ENCODE results near the gene BAHCC1.
"Not testable (repeated sequence)": the region's sequence is repeated elsewhere in the genome, so short reads cannot be mapped to it uniquely, and the experiment has no call there.

BAHCC1 gene

DNA sequence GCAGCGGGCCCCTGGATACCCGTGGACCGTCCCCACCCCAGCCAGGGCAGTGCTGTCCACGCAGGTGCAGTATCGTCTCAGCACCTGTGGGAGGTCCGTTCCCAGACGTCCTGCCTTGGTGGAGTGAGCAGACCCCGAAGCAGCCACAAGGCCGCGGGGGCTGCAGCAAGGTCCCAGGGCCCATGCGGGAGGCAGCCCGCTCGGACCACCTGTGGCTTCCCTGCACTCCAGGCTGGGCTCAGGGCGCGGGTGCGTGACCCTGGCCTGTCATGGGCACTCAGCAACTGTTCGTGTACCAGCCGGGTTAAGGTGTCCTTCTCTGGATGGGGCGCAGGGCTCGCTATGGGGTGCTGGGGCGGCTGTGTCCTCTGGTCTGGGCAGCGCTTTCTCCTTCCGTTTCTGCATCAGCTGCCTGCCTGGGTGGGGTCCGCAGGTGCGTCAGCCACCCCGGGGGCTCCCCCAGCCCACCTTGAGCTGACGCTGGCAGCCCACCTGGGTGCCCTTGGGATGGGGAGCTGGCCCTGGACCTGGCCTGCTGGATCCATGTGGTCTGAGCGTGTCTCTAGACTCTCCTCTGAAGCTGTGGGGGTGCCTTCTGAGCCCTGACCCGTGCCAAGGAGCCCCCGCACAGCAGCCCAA, 18.4 kb downstream of the BAHCC1 start:
- no peak for DNase-seq (ENCODE audit: low spot score)

DNA sequence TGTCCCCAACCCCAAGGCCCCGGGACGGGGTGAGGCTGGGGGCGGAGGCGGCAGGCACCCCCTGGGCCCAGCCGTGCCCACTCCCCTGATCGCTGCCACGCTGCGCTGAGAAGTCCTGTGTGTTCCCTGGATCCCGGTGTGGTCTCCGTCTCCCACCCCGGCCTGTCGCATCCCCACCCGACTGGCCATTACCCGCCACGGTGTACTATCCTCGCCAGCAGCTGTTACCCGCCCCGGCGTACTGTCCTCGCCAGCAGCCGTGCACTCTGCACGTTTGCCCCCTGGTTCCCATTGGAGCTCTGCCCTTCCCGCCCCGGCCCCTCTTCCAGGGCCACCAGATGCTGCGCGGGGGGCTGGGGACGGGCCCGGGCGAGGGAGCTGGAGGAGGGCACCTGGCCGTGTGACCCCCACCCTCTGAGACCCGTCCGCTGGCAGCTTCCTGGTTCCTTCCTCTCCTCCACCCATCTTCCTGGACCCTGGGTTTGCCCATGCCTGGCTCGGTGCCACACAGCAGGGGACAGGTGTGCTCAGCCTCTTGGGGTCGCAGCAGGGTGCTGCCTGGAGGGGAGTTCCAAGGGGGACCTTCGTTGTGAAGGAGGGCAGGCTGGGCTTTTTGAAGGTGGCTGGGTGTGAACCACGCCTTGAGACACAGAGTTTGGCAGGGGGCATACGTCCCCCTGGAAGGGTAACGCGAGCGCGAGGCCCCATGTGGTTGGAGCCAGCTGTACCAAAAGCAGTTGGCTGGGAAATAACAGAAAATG, 19.7 kb downstream of the BAHCC1 start:
- no peak for DNase-seq (ENCODE audit: low spot score)

DNA sequence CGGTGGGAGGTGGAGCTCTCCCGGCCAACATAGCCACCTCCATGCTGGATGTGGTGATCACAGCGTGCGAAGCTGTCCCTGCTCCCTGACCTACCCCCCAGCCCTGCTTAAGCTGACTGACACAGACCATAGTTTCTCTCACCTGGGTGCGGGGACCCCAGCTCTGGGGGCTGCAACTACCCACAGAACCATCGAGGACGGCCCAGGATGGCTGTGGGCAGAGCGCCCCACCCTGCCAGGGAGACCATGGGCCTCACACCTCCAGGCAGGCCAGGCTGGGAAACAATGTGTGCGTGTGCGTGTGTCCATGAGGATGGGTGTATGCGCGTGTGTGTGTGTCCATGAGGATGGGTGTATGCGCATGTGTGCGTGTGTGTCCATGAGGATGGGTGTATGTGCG, 20.4 kb downstream of the BAHCC1 start:
- DNase-seq (ENCODE audit: low spot score) = no peak

DNA sequence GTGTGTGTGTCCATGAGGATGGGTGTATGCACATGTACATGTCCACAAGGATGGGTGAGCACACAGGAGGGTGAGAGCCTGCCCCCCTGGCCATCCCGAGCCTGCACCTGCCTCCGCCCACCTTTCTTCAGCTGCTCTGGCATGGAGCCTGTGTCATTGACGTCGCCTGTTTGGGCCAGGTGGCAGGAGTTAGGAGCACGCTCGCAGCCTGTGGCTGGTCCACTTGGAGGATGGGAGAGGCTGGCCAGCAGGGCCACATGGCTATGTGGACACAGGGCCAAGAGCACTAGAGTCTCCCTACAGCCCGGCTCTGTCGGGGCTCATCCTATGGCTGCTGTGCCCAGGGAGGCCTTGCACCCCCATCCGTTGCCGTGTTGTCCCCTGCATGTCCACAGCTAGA, 21.4 kb downstream of the BAHCC1 start:
- DNase-seq (ENCODE audit: low spot score) = no peak

DNA sequence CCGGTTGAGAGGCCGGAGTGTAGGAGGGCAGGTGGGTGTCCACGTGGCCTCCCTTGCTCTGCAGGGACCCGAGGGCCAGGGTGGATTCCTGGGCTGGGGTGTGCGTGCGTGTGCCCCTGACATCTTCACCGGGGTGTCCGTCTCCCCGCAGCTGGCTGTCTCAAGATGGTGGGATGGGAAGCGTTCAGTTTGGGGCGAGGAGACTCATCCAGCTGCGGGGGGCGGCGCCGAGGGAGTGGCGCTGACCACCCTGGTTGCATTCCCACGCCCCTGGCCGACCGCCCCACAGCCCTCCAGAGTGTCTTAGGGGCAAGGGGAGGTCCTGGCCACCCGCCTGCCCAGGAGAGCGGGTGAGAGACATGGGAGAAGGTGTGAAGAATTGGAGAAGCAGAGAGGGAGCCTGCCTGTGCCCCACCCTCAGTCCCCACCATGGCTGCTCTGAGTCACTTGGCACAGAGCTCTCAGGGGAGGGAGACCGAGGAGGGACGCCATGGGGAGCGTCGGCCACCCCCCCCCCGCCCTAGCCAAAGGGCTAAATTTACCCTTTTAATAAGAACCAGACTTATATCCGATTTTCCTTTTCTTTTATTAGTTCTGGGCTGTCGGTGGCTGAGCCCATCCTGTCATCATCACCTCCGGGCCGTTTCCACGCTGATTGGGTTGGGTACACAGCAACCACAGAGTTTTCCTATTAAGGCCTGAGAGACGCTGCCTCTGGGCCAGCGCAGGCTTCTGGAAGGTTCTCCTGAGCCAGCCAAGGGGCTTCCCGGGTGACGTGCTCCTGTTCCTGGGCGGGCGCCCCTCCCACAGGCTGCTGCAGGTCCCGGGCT, 22.0 kb downstream of the BAHCC1 start:
- DNase-seq (ENCODE audit: low spot score) = peak; percentile 91

DNA sequence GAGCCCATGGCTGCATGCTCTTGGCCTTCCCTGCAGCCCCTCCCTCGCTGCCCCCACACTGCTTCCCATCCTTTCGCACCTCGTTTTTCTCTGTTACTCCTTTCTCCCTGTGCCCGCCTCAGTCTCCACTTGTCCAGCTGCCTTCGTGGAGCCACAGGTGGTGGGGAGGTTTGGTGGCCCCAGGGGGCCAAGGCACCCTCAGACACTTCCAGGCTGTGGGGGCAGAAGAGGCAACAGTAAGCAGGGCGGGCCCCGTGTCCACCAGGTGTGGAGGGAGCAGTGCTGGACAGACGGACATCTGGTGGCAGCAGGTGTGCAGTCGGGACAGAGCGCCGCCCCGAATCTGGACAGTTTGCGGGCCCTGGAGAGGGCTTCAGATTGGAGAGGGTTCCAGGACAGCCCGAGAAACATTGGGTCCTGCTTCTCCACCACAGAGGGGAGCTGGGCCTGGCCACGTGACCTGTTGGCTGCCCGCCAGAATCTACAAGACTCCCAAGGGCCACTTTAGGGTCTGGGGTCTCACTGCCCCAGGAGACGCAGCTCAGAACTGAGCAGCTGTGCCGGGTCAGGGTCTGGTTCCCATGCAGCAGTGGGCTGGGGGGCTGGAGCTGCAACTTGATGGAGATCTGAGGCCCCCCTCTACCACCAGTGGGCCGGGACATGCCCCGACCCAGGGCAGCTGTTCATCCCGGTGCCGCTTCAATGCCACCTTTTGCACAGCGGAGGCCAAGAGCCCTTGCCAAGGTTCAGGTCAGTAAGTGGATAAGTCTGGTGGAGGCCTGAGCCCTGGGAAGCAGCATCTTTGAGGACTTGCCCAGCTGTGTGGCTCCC, 22.8 kb downstream of the BAHCC1 start:
- DNase-seq (ENCODE audit: low spot score) = no peak

DNA sequence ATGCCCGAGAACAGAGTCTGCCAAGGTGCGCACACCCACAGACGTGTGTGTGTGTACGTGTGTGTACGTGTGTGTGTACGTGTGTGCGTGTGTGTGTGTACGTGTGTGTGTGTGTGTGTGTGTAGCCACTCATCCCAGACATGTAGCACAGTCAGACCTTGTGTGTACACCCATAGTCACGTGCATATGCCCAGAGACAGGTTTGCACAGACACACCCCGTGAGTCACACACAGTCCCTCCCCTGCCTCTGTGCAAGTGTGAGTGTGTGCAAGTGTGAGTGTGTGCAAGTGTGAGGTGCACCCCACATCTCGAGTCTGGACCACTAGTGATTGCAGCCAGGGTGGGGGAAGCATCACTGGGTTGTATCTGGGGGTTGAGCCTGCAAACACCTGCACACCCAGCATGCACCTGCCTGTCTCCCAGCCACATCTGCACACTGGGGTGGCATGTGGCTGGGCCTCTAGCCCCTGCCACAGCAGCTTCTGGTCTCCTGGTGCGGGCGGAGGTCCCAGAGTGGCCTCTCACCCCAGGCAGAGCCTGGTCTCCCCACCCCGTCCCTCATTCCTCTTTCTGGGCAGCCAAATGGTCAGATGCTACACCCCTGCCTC, 23.6 kb downstream of the BAHCC1 start:
- no peak for DNase-seq (ENCODE audit: low spot score)

DNA sequence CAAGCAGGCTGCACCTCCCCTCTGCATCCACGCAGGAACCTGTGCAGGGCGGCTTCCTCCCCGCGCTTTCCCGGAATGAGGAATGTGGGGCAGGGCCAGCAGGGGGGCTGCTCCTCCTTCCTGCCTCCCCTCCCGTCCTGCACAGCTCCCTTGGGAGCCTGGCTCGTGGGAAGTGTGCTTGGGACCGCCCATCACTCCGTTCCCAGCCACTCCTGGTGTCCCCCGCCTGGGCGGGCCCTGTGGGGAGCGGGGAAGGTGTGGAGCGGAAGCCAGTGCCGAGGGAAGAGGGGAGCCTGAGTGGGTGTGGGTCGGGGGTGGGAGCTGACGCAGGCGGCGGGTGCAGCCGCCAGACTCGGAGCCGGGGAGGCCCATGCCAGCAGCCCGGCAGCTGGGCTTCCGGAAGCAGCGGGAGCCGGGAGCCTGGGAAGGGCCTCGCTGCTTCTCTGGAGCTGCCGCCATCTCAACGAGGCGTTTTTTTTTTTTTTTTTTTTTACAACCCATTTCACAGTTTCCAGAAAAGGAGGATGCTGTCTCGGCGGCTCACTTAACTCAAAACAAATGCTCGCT, 24.1 kb downstream of the BAHCC1 start:
- DNase-seq (ENCODE audit: low spot score) = peak; percentile 78

DNA sequence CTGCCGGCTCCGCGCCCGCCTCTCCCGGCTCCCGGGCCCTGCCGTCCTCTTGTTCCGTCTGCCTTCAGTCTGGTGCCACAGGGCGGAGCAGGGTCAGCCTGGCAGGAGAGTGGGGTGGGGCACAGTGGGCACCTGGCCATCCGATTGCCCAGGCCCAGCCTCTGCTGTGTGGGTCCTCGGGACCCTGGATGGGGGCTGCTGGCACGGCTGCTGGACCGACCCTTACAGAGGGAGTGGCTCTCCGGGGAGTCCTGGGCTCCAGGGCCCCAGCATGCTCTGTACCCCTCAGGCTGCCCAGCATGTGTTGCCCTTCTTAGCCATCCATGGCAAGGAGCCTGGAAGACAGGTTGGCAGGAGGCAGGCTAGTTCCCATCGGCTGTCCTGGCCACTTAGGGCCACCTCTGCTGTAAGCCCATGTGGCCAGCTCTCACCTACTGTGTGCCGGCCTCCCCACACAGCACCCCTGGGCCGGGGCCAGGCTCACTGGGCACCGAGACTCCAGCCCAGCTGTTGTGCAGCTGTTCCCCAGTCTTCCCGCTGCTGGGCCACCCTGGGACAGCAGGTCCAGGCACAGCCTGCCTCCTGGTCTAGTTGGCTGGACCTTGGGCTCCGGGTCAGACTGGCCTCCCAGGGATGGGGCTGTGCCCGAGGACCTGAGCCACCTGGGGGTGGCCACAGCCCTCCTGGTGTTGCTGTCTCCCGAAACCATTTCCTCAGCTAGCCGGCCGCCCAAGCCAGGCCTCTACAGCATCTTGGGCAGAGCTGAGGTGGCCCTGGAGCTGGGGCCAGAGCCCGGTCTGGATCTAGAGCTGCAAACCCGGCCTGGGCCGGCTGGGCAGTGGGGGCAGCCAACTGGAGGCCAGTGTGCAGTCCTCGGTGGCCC, 24.9 kb downstream of the BAHCC1 start:
- no peak for DNase-seq (ENCODE audit: low spot score)

DNA sequence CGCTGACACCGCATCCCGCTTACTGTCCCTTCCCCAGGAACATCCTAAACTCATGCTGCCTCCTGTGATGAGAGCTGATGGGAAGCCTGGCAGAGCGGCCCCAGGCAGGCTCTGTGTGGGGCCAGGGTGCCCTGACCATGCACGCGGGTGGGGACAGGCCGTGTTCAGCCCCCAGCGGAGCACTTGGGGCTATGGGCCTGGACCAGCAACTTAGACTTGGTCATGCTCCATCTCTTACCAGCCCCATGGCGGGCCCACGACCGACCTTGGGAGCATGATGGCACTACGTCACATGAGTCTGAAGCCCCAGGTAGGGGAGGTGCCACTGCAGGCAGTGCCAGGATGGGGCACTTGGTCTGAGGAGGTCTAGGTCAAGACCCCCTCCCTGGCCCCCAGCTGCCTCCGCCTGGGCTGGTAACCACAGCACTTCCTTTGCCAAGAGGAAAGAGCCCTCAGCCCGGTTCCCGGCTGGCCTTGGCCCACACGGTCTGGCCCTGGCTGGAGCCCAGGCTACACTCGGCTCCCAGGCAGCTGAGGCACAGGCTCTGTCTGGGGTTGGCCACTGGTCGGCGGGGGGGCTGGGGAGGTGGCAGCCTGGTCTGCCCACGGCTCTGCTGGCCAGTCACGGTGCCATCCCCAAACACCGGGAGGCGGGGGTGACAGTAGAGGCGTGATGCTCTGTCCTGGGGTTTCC, 25.7 kb downstream of the BAHCC1 start:
- DNase-seq (ENCODE audit: low spot score) = peak; percentile 60

DNA sequence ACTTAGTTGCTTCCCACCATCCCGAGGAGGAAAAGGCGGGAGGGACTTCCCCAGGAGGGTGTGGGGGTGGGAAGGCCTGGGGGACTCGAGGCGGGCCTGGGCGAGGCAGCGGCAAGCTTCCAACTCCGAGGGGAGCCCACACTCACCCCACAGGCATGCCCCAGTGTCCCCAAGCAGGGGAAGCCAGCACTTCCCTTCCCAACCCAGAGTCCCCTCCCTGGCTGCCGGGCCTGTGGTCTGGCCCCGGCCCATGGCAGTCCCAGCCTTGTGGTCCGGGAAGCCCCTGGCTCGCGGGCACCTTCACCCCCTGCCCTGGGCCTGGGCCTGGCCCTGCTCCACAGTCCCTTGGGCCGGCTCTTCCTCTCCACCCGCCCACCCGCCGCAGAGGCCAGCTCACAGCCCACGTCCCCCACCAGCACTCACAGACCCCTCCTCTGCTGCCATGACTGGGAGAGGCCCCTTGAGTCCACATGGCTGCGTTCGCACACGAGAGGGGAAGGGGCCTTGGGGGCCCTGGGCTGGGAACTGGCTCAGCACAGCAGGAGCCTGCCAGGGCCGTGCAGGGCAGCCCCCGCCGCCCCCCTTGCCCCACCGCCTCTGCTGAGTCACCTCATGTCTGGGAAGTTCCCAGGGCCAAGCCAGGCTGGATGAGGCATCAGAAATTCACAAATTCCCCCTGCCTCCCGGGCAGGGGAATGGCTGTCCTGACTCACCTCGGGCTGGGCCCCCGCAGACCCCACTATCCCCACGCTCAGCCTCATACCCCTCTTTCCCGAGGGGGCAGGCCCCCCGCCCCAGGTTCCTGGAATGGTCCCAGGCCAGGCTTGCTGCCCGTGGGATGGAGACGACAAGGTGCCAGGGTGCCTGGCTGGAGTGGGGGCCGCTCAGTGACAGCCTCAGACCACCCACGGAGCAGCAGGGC, 27.8 kb downstream of the BAHCC1 start:
- DNase-seq (ENCODE audit: low spot score) = peak; percentile 91

DNA sequence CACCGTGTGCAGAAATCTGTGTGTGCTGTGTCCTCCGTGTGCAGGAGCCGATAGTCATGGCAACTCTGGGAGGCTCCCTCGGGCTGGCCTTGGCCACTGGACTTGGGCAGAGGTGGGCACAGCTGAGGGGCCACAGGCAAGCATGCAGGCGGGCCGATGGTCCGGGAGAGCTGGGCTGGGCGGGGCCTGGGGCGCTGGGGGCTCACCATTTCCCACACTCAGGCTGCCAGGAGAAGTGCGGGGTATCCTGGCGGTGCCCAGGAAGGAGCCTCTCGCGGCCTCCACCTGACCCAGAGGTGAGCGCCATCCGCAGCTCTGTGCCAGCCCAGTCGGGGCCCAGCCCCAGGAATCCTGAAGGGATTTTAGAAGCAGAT, 28.4 kb downstream of the BAHCC1 start:
- no peak for DNase-seq (ENCODE audit: low spot score)

DNA sequence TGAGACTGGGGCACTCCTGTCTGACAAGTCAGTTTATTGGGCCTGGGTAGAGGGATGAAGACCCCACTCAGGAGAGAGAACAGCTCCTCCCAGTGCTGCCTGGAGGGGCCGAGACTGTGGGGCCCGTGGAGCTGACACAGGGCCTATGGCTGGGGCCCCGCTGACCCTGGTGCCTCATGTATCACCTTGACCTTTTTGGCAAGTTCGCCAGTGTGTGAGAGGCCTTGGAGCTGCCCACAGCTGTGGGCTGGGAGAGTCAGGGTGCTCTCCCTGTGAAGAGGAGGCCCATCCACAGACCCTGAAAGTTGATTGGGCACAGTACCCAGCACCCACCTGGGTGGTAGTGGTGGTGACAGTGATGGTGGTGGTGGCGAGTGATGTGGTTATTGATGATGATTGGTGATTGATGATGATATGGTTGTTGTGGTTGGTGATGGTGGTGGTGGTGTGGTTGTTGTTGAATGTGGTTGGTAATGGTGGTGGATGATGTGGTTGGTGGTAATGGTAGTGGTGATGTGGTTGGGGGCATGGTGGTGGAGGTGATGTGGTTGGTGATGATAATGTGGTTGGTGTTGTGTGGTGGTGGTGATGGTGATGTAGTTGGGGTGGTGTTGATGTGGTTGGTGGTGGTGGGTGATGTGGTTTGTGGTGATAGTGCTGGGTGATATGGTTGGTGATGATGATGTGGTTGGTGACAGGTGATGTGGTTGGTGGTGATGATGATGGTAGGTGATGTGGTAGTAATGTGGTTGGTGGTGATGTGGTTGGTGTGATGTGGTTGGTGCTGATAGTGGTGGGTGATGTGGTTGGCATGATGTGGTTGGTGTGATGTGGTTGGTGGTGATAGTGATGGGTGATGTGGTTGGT, 29.1 kb downstream of the BAHCC1 start:
- no peak for DNase-seq (ENCODE audit: low spot score)

DNA sequence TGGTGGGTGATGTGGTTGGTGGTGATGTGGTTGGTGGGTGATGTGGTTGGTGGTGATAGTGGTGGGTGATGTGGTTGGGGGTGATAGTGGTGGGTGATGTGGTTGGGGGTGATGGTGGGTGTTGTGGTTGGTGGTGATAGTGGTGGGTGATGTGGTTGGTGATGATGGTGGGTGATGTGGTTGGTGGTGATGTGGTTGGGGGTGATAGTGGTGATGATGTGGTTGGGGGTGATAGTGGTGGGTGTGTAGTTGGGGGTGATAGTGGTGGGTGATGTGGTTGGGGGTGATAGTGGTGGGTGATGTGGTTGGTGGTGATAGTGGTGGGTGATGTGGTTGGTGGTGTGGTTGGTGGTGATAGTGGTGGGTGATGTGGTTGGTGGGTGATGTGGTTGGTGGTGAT, 29.8 kb downstream of the BAHCC1 start:
- DNase-seq (ENCODE audit: low spot score) = not testable (repeated sequence)

DNA sequence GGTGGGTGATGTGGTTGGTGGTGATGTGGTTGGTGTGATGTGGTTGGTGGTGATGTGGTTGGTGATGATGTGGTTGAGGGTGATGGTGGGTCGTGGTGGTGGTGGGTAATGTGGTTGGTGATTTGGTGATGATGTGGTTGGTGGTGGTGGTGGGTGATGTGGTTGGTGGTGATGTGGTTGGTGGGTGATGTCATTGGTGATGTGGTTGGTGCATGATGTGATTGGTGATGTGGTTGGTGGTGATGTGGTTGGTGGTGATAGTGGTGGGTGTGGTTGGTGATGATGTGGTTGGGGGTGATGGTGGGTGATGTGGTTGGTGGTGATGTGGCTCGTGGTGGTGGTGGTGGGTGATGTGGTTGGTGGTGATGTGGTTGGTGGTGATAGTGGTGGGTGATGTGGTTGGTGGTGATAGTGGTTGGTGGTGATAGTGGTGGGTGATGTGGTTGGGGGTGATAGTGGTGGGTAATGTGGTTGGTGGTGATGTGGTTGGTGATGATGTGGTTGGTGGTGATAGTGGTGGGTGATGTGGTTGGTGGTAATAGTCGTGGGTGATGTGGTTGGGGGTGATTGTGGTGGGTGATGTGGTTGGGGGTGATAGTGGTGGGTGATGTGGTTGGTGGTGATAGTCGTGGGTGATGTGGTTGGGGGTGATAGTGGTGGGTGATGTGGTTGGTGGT, 30.6 kb downstream of the BAHCC1 start:
- DNase-seq (ENCODE audit: low spot score) = not testable (repeated sequence)

DNA sequence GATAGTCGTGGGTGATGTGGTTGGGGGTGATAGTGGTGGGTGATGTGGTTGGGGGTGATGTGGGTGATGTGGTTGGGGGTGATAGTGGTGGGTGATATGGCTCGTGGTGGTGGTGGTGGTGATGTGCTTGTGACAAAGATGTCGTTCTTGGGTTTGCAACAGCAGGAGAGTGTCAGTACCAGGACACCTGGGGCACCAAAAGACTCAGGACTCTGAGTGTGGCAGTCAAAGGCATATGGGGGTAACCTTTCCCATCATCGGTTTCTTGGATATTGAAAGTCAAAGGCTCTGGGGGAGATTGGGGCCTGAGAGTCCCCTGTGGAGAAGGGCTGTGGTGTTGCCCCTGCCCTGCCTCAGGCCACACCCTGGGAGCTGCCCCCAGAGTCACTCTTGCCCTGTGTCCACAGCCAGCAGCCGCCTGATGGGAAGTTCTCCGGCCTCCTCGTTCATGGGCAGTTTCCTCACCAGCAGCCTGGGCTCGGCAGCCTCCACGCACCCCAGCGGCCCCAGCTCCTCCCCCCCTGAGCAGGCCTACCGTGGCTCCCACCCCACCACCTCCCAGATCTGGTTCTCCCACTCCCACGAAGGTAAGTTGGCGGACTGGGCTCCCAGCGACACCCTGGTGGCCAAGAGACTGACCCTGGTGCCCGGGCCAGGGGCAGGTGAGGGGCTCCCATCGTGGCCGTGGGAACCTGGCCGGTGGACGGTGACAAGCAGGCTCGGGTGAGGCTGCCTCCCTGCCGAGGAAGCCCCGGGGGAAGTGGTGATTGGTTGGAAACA, 31.3 kb downstream of the BAHCC1 start:
- DNase-seq (ENCODE audit: low spot score) = no peak
